ENCODE results near the gene CD109.

DNA sequence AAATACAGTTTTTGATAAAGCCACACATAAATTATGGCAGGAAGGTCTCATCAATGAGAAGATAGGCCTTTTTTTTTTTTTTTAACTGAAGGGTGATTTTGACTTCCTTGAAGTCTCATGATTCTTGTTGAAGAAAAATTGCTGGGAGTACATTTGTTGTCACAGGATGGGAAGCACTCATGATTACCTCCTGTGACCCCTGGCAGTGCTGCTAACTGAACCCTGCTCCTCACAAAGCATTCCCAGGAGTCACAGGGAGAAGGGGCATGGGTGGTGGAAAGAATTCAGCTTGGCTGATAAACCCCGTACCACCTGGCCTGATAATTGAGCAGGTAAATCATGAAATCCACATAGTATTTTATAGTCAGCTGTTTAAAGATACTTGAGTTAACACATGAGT, 86.9 kb downstream of the CD109 start:
- TF ChIP-seq GATA3 (IDR thresholded peaks at IDR 0.05; ENCODE audit: low read depth, low read length) (no peak), GATA2 (IDR thresholded peaks at IDR 0.05; ENCODE audit: low read depth, low read length) (no peak)

Data from SH-SY5Y (cell line).